ENCODE data around the gene BTBD19. TPM values are rescaled to one million over a fixed set of nuclear protein-coding genes. Genes with fewer than 3 reads are reported as not detected.

The BTBD19 gene
- total and polyA plus RNA-seq, 9 of the 15 experiments (the other 6 are each of a cell fraction or from before 2014, with no cell fraction given) = 0.22 to 2.0 (median 0.95) TPM

DNA sequence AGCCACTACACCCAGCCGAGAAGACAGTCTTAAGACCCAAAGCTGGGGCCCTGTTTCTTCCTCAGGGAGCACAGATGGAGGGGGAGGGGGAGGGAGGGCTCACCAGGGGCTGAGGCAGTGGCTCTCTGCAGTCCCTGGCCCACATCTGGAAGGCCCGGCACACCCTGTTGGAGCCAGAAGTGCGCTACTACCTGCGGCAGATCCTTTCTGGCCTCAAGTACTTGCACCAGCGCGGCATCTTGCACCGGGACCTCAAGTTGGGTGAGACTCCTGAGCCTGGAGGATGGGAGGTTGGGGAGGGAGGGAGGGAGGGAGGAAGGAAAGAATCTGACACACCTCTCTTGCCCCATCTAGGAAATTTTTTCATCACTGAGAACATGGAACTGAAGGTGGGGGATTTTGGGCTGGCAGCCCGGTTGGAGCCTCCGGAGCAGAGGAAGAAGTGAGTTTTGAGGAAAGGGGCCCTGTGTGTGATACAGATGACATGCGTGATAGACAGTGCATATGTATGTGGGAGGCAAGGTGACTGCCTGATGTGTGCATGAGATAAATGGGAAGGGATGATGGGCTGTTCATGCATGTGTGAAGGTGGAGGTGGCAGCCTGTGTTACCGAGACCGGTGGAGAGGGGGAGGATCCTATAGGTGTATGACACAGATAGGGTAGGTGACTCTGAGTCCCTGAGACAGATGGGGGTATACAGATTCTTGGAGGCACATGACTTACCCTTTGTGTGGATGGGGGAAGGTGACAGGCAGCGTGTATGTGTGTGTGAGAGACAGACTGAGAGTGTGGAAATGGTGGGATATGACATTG, 6.6 kb upstream of the BTBD19 start (continued):
- TF ChIP-seq NFRKB (IDR thresholded peaks at IDR 0.05; ENCODE audit: low read depth) (no peak), KAT8 (IDR thresholded peaks at IDR 0.05; ENCODE audit: low read depth) (no peak), TEAD4 (IDR thresholded peaks at IDR 0.05; ENCODE audit: low read length) (peak; percentile 69), TEAD4 (CRISPR knock-in tag; IDR thresholded peaks at IDR 0.05; ENCODE audit: borderline replicate concordance) (no peak), PHF8 (IDR thresholded peaks at IDR 0.05; ENCODE audit: borderline replicate concordance, low read length) (no peak), CHD2 (IDR thresholded peaks at IDR 0.05; ENCODE audit: low read depth, low read length) (no peak), HSF4 (CRISPR knock-in tag; IDR thresholded peaks at IDR 0.05; ENCODE audit: borderline replicate concordance) (no peak), ZFP30 (CRISPR knock-in tag; IDR thresholded peaks at IDR 0.05; ENCODE audit: borderline replicate concordance) (no peak), NEUROD1 (IDR thresholded peaks at IDR 0.05; ENCODE audit: borderline replicate concordance, low read depth, low read length, partially characterized antibody) (no peak)
- TF ChIP-seq, protein P1, sequence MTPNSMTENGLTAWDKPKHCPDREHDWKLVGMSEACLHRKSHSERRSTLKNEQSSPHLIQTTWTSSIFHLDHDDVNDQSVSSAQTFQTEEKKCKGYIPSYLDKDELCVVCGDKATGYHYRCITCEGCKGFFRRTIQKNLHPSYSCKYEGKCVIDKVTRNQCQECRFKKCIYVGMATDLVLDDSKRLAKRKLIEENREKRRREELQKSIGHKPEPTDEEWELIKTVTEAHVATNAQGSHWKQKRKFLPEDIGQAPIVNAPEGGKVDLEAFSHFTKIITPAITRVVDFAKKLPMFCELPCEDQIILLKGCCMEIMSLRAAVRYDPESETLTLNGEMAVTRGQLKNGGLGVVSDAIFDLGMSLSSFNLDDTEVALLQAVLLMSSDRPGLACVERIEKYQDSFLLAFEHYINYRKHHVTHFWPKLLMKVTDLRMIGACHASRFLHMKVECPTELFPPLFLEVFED (CRISPR knock-in tag; conservative IDR thresholded peaks at IDR 0.05) = peak; percentile 61; the same call in 1 of the 2 replicates
- TF ChIP-seq, protein P2, sequence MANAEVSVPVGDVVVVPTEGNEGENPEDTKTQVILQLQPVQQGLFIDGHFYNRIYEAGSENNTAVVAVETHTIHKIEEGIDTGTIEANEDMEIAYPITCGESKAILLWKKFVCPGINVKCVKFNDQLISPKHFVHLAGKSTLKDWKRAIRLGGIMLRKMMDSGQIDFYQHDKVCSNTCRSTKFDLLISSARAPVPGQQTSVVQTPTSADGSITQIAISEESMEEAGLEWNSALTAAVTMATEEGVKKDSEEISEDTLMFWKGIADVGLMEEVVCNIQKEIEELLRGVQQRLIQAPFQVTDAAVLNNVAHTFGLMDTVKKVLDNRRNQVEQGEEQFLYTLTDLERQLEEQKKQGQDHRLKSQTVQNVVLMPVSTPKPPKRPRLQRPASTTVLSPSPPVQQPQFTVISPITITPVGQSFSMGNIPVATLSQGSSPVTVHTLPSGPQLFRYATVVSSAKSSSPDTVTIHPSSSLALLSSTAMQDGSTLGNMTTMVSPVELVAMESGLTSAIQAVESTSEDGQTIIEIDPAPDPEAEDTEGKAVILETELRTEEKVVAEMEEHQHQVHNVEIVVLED (CRISPR knock-in tag; IDR thresholded peaks at IDR 0.05) = no peak
- TF ChIP-seq, protein P3, sequence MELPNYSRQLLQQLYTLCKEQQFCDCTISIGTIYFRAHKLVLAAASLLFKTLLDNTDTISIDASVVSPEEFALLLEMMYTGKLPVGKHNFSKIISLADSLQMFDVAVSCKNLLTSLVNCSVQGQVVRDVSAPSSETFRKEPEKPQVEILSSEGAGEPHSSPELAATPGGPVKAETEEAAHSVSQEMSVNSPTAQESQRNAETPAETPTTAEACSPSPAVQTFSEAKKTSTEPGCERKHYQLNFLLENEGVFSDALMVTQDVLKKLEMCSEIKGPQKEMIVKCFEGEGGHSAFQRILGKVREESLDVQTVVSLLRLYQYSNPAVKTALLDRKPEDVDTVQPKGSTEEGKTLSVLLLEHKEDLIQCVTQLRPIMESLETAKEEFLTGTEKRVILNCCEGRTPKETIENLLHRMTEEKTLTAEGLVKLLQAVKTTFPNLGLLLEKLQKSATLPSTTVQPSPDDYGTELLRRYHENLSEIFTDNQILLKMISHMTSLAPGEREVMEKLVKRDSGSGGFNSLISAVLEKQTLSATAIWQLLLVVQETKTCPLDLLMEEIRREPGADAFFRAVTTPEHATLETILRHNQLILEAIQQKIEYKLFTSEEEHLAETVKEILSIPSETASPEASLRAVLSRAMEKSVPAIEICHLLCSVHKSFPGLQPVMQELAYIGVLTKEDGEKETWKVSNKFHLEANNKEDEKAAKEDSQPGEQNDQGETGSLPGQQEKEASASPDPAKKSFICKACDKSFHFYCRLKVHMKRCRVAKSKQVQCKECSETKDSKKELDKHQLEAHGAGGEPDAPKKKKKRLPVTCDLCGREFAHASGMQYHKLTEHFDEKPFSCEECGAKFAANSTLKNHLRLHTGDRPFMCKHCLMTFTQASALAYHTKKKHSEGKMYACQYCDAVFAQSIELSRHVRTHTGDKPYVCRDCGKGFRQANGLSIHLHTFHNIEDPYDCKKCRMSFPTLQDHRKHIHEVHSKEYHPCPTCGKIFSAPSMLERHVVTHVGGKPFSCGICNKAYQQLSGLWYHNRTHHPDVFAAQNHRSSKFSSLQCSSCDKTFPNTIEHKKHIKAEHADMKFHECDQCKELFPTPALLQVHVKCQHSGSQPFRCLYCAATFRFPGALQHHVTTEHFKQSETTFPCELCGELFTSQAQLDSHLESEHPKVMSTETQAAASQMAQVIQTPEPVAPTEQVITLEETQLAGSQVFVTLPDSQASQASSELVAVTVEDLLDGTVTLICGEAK (IDR thresholded peaks at IDR 0.05) = no peak
- TF ChIP-seq, protein P3 (CRISPR knock-in tag; IDR thresholded peaks at IDR 0.05) = no peak
- TF ChIP-seq, protein P4, sequence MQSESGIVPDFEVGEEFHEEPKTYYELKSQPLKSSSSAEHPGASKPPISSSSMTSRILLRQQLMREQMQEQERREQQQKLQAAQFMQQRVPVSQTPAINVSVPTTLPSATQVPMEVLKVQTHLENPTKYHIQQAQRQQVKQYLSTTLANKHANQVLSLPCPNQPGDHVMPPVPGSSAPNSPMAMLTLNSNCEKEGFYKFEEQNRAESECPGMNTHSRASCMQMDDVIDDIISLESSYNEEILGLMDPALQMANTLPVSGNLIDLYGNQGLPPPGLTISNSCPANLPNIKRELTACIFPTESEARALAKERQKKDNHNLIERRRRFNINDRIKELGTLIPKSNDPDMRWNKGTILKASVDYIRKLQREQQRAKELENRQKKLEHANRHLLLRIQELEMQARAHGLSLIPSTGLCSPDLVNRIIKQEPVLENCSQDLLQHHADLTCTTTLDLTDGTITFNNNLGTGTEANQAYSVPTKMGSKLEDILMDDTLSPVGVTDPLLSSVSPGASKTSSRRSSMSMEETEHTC (IDR thresholded peaks at IDR 0.05) = 0 out of 2 replicates have a peak, but pooled peaks have one; percentile 12

Measured in K562 (cell line).